ENCODE data around the gene TULP4. TPM values are rescaled to one million over a fixed set of nuclear protein-coding genes. Genes with fewer than 3 reads are reported as not detected.

The TULP4 gene
- total RNA-seq, 1 donor from 2014 or later, result 18.5 TPM

GRCh38 chr6:158383057-158383456 lies 70.8 kb downstream of the TULP4 start:
- Histone ChIP-seq H3K27ac (no peak overlapping the region), H3K36me3 (no peaks in the 10 kb centered on the region), H3K4me3 (no peak overlapping the region), H3K4me1 (no peaks in the 10 kb centered on the region), H3K27me3 (no peaks in the 10 kb centered on the region), H3K9me3 (no peaks in the 10 kb centered on the region)
- intact Hi-C loops (cut with DNase I), result no loop called here
- TF ChIP-seq, protein P1, sequence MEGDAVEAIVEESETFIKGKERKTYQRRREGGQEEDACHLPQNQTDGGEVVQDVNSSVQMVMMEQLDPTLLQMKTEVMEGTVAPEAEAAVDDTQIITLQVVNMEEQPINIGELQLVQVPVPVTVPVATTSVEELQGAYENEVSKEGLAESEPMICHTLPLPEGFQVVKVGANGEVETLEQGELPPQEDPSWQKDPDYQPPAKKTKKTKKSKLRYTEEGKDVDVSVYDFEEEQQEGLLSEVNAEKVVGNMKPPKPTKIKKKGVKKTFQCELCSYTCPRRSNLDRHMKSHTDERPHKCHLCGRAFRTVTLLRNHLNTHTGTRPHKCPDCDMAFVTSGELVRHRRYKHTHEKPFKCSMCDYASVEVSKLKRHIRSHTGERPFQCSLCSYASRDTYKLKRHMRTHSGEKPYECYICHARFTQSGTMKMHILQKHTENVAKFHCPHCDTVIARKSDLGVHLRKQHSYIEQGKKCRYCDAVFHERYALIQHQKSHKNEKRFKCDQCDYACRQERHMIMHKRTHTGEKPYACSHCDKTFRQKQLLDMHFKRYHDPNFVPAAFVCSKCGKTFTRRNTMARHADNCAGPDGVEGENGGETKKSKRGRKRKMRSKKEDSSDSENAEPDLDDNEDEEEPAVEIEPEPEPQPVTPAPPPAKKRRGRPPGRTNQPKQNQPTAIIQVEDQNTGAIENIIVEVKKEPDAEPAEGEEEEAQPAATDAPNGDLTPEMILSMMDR (IDR thresholded peaks at IDR 0.05), result no peak
- DNase-seq (ENCODE audit: low spot score in 2 of 2), result no peak

GRCh38 chr6:158383542-158383941 lies 71.3 kb downstream of the TULP4 start:
- Histone ChIP-seq H3K27ac (no peak overlapping the region), H3K36me3 (no peaks in the 10 kb centered on the region), H3K4me3 (no peak overlapping the region), H3K9me3 (no peaks in the 10 kb centered on the region), H3K27me3 (no peaks in the 10 kb centered on the region), H3K4me1 (no peaks in the 10 kb centered on the region)
- TF ChIP-seq, protein P1 (IDR thresholded peaks at IDR 0.05), result no peak
- no peak for DNase-seq (ENCODE audit: low spot score in 2 of 2)
- intact Hi-C loops (cut with DNase I), result no loop called here

DNA sequence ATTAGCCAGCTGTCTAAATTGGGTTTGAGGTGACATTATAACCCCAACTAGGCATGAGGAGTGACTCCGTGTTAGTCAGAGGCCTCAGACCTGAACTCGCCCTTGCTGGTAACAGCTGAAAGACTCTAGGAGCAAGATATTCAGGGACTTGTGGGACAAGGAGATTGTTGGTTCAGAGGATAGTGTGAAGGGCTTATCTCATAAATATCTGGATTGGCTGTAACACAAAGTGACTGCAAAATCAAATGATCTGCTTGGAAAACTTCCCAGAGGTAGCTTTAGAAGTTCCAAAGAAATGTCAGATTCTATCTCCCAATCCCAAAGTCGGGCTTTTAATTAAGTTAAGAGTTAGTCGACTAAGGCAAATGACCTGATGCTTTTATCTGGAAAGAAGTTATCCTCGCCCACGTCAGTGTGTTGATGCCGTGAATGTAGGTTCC lies 72.4 kb downstream of the TULP4 start:
- H3K27ac ChIP-seq, result no peak overlapping the region
- no peaks in the 10 kb centered on the region for H3K4me1 ChIP-seq
- H3K9me3 ChIP-seq, result no peaks in the 10 kb centered on the region
- no peak for DNase-seq (ENCODE audit: low spot score in 2 of 2)
- TF ChIP-seq, protein P1 (IDR thresholded peaks at IDR 0.05), result no peak
- no peaks in the 10 kb centered on the region for H3K36me3 ChIP-seq
- intact Hi-C loops (cut with DNase I), result no loop called here
- H3K27me3 ChIP-seq, result no peaks in the 10 kb centered on the region
- H3K4me3 ChIP-seq, result no peak overlapping the region

GRCh38 chr6:158387036-158387435 lies 74.8 kb downstream of the TULP4 start:
- Histone ChIP-seq H3K4me3 (no peak overlapping the region), H3K9me3 (no peaks in the 10 kb centered on the region), H3K4me1 (no peaks in the 10 kb centered on the region), H3K36me3 (no peaks in the 10 kb centered on the region), H3K27ac (no peak overlapping the region), H3K27me3 (no peaks in the 10 kb centered on the region)
- no peak for DNase-seq (ENCODE audit: low spot score in 2 of 2)
- intact Hi-C loops (cut with DNase I), result no loop called here
- TF ChIP-seq, protein P1 (IDR thresholded peaks at IDR 0.05), result no peak

- intact Hi-C loops (cut with DNase I), result no loop called here
- Histone ChIP-seq H3K4me3 (no peak overlapping the region), H3K36me3 (no peaks in the 10 kb centered on the region), H3K27me3 (no peaks in the 10 kb centered on the region), H3K9me3 (no peaks in the 10 kb centered on the region), H3K27ac (no peak overlapping the region), H3K4me1 (no peaks in the 10 kb centered on the region)
- no peak for DNase-seq (ENCODE audit: low spot score in 2 of 2)
- TF ChIP-seq, protein P1 (IDR thresholded peaks at IDR 0.05), result no peak
Observed at GRCh38 chr6:158387578-158387977, 75.3 kb downstream of the TULP4 start.

GRCh38 chr6:158388727-158389126 lies 76.5 kb downstream of the TULP4 start:
- no peak for DNase-seq (ENCODE audit: low spot score in 2 of 2)
- TF ChIP-seq, protein P1 (IDR thresholded peaks at IDR 0.05), result no peak
- H3K4me1 ChIP-seq, result no peaks in the 10 kb centered on the region
- no peak overlapping the region for H3K27ac ChIP-seq
- intact Hi-C loops (cut with DNase I), result no loop called here
- H3K4me3 ChIP-seq, result no peak overlapping the region
- no peaks in the 10 kb centered on the region for H3K27me3 ChIP-seq
- H3K36me3 ChIP-seq, result no peaks in the 10 kb centered on the region
- H3K9me3 ChIP-seq, result no peaks in the 10 kb centered on the region
